Naive thymus-derived CD4-positive, alpha-beta T cell (primary cell): Measurements from ENCODE around the gene DIO3. TPM values are rescaled to one million over a fixed set of nuclear protein-coding genes. Genes with fewer than 3 reads are reported as not detected.

Source experiments
- ATAC-seq: fragments of 150-1000 bp; cut with Tn5 transposase; 2 replicates; pipeline ENCODE4 v1.10.0; 2021; ENCODE audit warnings: mild to moderate bottlenecking, moderate library complexity
- CTCF ChIA-PET: fragments of 350-600 bp; sonication (Branson Sonifier 250); formaldehyde crosslinking; loops from one replicate; lab custom pipeline; 2021; ENCODE audit warnings: antibody characterized with exemption; lab: Charles Lee
- POLR2A ChIA-PET: fragments of 350-600 bp; sonication (Branson Sonifier 250); formaldehyde crosslinking; loops from one replicate; lab custom pipeline; 2021; ENCODE audit warnings: antibody characterized with exemption, inconsistent platforms; lab: Charles Lee
- DNase-seq, 9 donors: peaks; one replicate each; pipeline versions ENCODE4 v3.0.0 to v3.0.0-alpha.2; 2020 to 2022; ENCODE audit warnings: mixed read lengths in 1 of 9
- H3K27ac ChIP-seq: one replicate; pipeline ENCODE4 v1.7.0; 2013; ENCODE audit warnings: mild to moderate bottlenecking, low read depth, low read length, moderate library complexity
- H3K27me3 ChIP-seq, 2 donors: one replicate each; pipeline ENCODE4 v1.7.0; 2013; ENCODE audit warnings: low read length in 2 of 2, mild to moderate bottlenecking in 2 of 2, moderate library complexity in 2 of 2; ENCODE audit not compliant: control insufficient read depth in 2 of 2, insufficient read depth in 2 of 2
- H3K36me3 ChIP-seq, 3 experiments: 1 replicate in 2 of 3; 2 replicates in 1 of 3; pipeline ENCODE4 v1.7.0; 2013; ENCODE audit warnings: low read length in 3 of 3, mild to moderate bottlenecking in 3 of 3, moderate library complexity in 1 of 3; ENCODE audit not compliant: insufficient read depth in 3 of 3, control insufficient read depth in 2 of 3
- H3K4me1 ChIP-seq, 2 donors: one replicate each; pipeline ENCODE4 v1.7.0; 2013; ENCODE audit warnings: low read length in 2 of 2, mild to moderate bottlenecking in 2 of 2, moderate library complexity in 1 of 2; ENCODE audit not compliant: control insufficient read depth in 2 of 2, insufficient read depth in 2 of 2
- H3K4me3 ChIP-seq: 2 replicates; pipeline ENCODE4 v1.7.0; 2013; ENCODE audit warnings: mild to moderate bottlenecking, low read length
- H3K9me3 ChIP-seq, 3 experiments: 1 replicate in 2 of 3; 2 replicates in 1 of 3; pipeline ENCODE4 v1.7.0; 2013; ENCODE audit warnings: low read length in 3 of 3; ENCODE audit not compliant: control insufficient read depth in 2 of 3
- H3K27ac Mint-ChIP-seq, 9 donors: one replicate each; pipeline ENCODE4 v1.8.0; 2020 to 2022; ENCODE audit warnings: mixed read lengths in 9 of 9, mild to moderate bottlenecking in 8 of 9, moderate library complexity in 5 of 9, inconsistent platforms in 2 of 9
- H3K27me3 Mint-ChIP-seq, 5 donors: one replicate each; pipeline ENCODE4 v1.8.0; 2021 to 2022; ENCODE audit warnings: mixed read lengths in 5 of 5, mild to moderate bottlenecking in 1 of 5
- H3K36me3 Mint-ChIP-seq, 5 donors: one replicate each; pipeline ENCODE4 v1.8.0; 2020 to 2022; ENCODE audit warnings: mixed read lengths in 5 of 5, mild to moderate bottlenecking in 3 of 5, inconsistent platforms in 1 of 5
- H3K4me1 Mint-ChIP-seq, 7 donors: one replicate each; pipeline ENCODE4 v1.8.0; 2020 to 2022; ENCODE audit warnings: mixed read lengths in 7 of 7, mild to moderate bottlenecking in 3 of 7, inconsistent platforms in 1 of 7
- H3K4me3 Mint-ChIP-seq, 10 donors: one replicate each; pipeline ENCODE4 v1.8.0; 2020 to 2022; ENCODE audit warnings: mild to moderate bottlenecking in 10 of 10, mixed read lengths in 10 of 10, moderate library complexity in 6 of 10, inconsistent platforms in 2 of 10
- H3K9me3 Mint-ChIP-seq, 11 donors: one replicate each; pipeline ENCODE4 v1.8.0; 2020 to 2022; ENCODE audit warnings: mixed read lengths in 11 of 11, mild to moderate bottlenecking in 4 of 11, inconsistent platforms in 1 of 11, moderate library complexity in 1 of 11
- intact Hi-C, 2 donors: fragments of 100-400 bp; cut with micrococcal nuclease; formaldehyde crosslinking; loops; one replicate each; pipeline ENCODE4 v1.15.1; 2023
- polyA plus RNA-seq, 2 donors: library from polyadenylated mRNA; unstranded; fragments of 300-500 nt; fragmentation: Illumina TruSeq; gene quantifications; one replicate each; pipeline ENCODE4 v1.2.3, GENCODE V29; 2021
- total RNA-seq, 6 experiments: library from RNA in 5 of 6; stranded (reverse) in 5 of 6; gene quantifications; 1 replicate in 5 of 6; 2 replicates in 1 of 6; pipeline ENCODE4 v1.2.3 and lab custom pipeline; 2021 to 2026

Gene DIO3
- total and polyA plus RNA-seq, 7 experiments from 2014 or later = not detected

DNA sequence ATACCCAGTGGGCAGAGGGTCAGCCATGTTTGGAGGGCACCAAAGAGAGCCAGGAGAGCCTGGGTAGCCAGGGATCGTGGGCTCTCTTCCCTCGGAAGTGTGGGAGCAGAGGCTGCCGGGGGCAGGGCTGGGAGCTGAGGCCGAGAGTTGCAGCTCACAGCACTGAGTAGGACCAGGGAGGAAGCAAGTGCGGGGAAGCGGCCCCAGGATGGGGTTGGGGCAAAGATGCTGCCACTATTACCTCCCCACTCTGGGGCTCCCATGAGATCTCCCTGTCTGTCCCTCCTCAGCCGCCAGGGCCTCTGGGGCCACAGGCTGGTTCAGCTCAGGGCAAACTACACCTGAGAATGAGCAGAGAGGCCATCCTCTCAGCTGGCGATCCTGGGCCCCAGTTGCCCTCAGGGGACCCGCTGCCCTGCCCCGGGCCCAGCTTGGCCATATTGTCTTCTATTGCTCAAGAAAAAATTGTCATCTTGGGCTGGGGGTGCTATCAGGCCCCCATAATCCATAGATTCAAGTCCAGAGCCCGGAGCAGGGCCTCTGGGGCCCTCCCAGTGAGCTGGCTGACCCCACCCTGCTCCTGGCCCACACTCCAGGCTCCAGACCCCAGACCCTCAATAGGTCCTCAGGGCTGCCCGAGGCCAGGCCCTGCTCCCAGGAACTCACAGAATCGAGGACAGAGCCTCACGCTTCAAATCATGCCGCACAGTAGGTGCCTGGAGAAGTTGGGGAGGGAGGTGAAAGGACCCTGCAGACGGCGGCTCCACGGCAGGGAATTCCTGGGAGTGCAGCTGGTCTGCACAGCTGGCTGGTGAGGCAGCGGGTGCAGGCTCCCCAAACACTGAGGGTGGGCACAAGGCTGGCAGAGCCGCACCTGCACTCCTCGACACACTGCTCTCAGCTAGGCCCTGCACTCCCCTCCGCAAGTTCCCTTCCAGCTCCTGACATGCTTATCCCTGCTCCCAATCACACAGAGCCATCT lies 20.5 kb upstream of the DIO3 start:
- Histone ChIP-seq H3K9me3 (peaks cover 0 to 9% (median 0%) of the 10 kb centered on the region in 3 experiments), H3K27me3 (peaks cover 0 to 2% of the 10 kb centered on the region in 2 donors), H3K4me1 (peaks cover 0 to 5% of the 10 kb centered on the region in 2 donors), H3K36me3 (no peaks in the 10 kb centered on the region), H3K4me3 (no peak overlapping the region), H3K27ac (no peak overlapping the region)
- Mint-ChIP-seq H3K9me3 (peaks cover 0 to 14% (median 8%) of the 10 kb centered on the region in 11 donors), H3K27me3 (peaks cover 0 to 10% (median 3%) of the 10 kb centered on the region in 5 donors), H3K36me3 (peaks cover 0 to 5% (median 0%) of the 10 kb centered on the region in 5 donors), H3K4me3 (no peak overlapping the region), H3K4me1 (peaks cover 3 to 10% (median 5%) of the 10 kb centered on the region in 7 donors), H3K27ac (no peak overlapping the region)
- DNase-seq = no peak
- peak; percentile 13 for ATAC-seq
- intact Hi-C loops = no loop called here
- POLR2A ChIA-PET = no interaction called here
- CTCF ChIA-PET = interaction anchor here (0.5 to 0.6 kb wide), 2 partner anchors 1132 to 1636 kb away, joined by 3 read pairs; no protein-coding TSS in a partner anchor

DNA sequence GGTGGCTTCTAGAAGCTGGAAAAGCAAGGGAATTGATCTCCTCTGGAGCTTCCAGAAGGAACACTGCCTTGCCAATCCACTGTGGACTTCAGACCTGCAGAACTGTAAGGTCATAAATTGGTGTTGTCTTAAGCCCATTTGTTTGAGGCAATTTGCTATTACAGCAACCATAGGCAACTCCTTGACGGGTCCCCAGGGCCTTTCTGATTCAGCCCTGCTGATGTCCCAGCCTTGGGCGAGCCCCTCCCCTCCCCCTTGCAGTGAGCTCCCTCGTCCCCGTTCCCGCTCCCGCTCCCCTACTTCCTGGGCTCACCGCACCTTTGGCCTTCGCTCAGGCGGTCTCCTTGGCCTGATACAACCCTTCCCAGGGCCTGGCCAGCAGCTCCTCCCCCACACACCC lies 18.9 kb upstream of the DIO3 start:
- no peak overlapping the region for H3K27ac Mint-ChIP-seq
- intact Hi-C loops = no loop called here
- no peak for ATAC-seq
- no peak for DNase-seq
- POLR2A ChIA-PET = no interaction called here
- Histone ChIP-seq H3K9me3 (peaks cover 0 to 9% (median 0%) of the 10 kb centered on the region in 3 experiments), H3K36me3 (no peaks in the 10 kb centered on the region), H3K27me3 (no peaks in the 10 kb centered on the region), H3K27ac (no peak overlapping the region), H3K4me1 (no peaks in the 10 kb centered on the region), H3K4me3 (no peak overlapping the region)
- H3K4me3 Mint-ChIP-seq = no peak overlapping the region
- peaks cover 0 to 1% (median 0%) of the 10 kb centered on the region in 7 donors for H3K4me1 Mint-ChIP-seq
- peaks cover 0 to 10% (median 0%) of the 10 kb centered on the region in 5 donors for H3K27me3 Mint-ChIP-seq
- peaks cover 0 to 14% (median 8%) of the 10 kb centered on the region in 11 donors for H3K9me3 Mint-ChIP-seq
- H3K36me3 Mint-ChIP-seq = peaks cover 0 to 13% (median 0%) of the 10 kb centered on the region in 5 donors
- CTCF ChIA-PET = no interaction called here

DNA sequence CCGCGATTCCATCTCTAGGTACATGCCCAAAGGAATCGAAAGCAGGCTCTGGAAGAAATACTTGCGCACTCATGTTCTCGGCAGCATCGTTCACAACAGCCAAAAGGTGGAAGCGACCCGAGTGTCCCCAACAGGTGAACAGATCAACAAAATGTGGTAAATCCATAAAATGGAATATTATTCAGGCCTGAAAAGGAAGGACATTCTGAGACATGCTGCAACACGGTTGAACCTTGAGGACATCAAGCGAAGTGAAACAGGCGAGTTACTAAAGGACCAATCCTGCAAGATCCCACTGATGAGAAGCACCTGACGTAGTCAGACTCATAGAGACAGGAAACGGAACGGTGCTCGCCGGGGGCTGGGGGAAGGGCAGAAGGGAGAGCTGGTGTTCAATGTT lies 17.5 kb upstream of the DIO3 start:
- Mint-ChIP-seq H3K4me3 (no peak overlapping the region), H3K27me3 (peaks cover 0 to 10% (median 0%) of the 10 kb centered on the region in 5 donors), H3K9me3 (peaks cover 0 to 14% (median 8%) of the 10 kb centered on the region in 11 donors), H3K27ac (no peak overlapping the region), H3K4me1 (peaks cover 0 to 1% (median 0%) of the 10 kb centered on the region in 7 donors), H3K36me3 (peaks cover 0 to 13% (median 0%) of the 10 kb centered on the region in 5 donors)
- DNase-seq = no peak
- no peaks in the 10 kb centered on the region for H3K4me1 ChIP-seq
- no peak overlapping the region for H3K4me3 ChIP-seq
- H3K27me3 ChIP-seq = no peaks in the 10 kb centered on the region
- ChIA-PET POLR2A (no interaction called here), CTCF (no interaction called here)
- peaks cover 0 to 9% (median 0%) of the 10 kb centered on the region in 3 experiments for H3K9me3 ChIP-seq
- intact Hi-C loops = no loop called here
- H3K27ac ChIP-seq = no peak overlapping the region
- H3K36me3 ChIP-seq = no peaks in the 10 kb centered on the region
- no peak for ATAC-seq

DNA sequence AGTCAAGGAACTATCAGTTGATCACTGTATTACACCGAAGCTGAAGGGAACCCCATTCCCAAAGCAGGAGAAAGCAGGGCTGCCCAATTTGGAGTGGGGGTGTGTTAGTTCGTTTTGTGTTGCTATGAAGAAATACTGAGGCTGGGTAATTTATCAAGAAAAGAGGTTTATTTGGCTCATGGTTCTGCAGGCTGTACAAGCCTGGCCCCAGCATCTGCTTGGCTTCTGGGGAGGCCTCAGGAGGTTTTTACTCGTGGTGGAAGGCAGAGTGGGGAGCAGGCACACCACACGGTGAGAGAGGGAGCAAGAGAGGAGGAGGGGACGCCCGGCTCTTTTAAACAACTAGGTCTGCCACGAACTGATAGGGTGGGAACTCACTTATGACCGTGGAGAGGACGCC lies 16.7 kb upstream of the DIO3 start:
- peaks cover 0 to 13% (median 0%) of the 10 kb centered on the region in 5 donors for H3K36me3 Mint-ChIP-seq
- ATAC-seq (no peak), DNase-seq (no peak)
- H3K27ac ChIP-seq = no peak overlapping the region
- H3K36me3 ChIP-seq = no peaks in the 10 kb centered on the region
- no peaks in the 10 kb centered on the region for H3K4me1 ChIP-seq
- ChIA-PET CTCF (no interaction called here), POLR2A (no interaction called here)
- peaks cover 0 to 1% (median 0%) of the 10 kb centered on the region in 7 donors for H3K4me1 Mint-ChIP-seq
- peaks cover 0 to 9% (median 0%) of the 10 kb centered on the region in 3 experiments for H3K9me3 ChIP-seq
- H3K27me3 ChIP-seq = no peaks in the 10 kb centered on the region
- intact Hi-C loops = no loop called here
- no peak overlapping the region for H3K27ac Mint-ChIP-seq
- H3K27me3 Mint-ChIP-seq = peaks cover 0 to 10% (median 0%) of the 10 kb centered on the region in 5 donors
- H3K9me3 Mint-ChIP-seq = peaks cover 0 to 14% (median 8%) of the 10 kb centered on the region in 11 donors
- no peak overlapping the region for H3K4me3 ChIP-seq
- H3K4me3 Mint-ChIP-seq = no peak overlapping the region

DNA sequence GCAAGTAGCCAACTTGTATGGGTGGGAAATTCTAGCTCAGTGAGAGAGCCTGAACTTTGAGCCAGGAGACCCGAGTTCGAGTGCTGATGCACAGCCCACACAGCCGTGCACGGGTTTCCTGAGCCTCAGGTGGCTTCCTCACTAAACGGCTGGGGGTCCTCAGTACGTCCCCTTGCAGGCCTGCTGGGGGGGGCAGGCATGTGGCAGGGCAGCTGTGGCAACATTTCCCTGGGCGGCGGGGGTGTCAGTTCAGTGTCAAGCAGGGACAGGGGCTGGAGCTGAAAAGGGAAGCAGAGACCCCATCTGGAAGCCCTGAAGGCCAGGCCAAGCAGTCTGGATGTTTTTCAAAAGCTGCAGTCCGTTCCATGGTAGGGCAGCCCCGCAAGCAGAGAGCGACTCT lies 14.6 kb upstream of the DIO3 start:
- no peak for DNase-seq
- ATAC-seq = no peak
- Mint-ChIP-seq H3K36me3 (peaks cover 0 to 13% (median 0%) of the 10 kb centered on the region in 5 donors), H3K4me1 (peaks cover 0 to 1% (median 0%) of the 10 kb centered on the region in 7 donors), H3K4me3 (peak overlapping the region in 1 of 10 donors; percentile 17), H3K27me3 (peaks cover 0 to 10% (median 0%) of the 10 kb centered on the region in 5 donors), H3K27ac (no peak overlapping the region), H3K9me3 (peaks cover 0 to 17% (median 8%) of the 10 kb centered on the region in 11 donors)
- ChIA-PET POLR2A (no interaction called here), CTCF (no interaction called here)
- Histone ChIP-seq H3K4me1 (no peaks in the 10 kb centered on the region), H3K36me3 (no peaks in the 10 kb centered on the region), H3K27me3 (no peaks in the 10 kb centered on the region), H3K4me3 (no peak overlapping the region), H3K27ac (no peak overlapping the region), H3K9me3 (peaks cover 0 to 9% (median 0%) of the 10 kb centered on the region in 3 experiments)
- intact Hi-C loops = no loop called here

DNA sequence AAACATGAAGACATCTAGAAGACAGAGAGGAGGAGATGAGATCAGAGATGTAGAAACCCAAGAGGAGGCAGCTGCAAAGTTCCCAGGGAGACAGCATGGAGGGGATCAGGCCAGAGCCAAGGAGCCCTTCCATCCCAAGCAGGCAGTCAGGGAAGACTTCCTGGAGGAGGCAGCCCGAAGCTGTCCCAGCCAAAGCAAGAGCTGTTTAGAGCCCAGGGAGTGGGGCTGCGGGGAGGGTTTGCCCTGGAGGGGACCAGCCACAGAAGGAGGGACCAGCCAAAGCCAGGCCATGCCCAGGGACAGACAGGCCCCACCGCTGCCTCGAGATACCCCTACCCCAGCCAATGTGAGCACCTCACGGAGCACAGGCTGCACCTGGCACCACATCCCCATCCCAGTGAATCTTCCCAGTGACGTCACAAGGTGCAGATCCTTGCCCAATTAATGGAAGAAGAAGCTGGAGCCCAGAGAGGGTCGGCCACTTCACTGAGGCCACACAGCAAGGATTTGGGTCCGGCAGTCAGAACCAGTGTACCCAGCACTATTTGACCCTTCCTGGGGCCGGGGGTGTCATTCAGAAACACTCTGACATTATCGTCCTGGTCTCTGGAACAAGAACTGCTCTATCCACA lies 14.1 kb upstream of the DIO3 start:
- H3K4me3 ChIP-seq = no peak overlapping the region
- ATAC-seq (no peak), DNase-seq (no peak)
- peaks cover 0 to 10% (median 0%) of the 10 kb centered on the region in 5 donors for H3K27me3 Mint-ChIP-seq
- H3K4me1 ChIP-seq = no peaks in the 10 kb centered on the region
- H3K36me3 ChIP-seq = no peaks in the 10 kb centered on the region
- H3K4me1 Mint-ChIP-seq = peaks cover 0 to 1% (median 0%) of the 10 kb centered on the region in 7 donors
- no peaks in the 10 kb centered on the region for H3K27me3 ChIP-seq
- H3K27ac ChIP-seq = no peak overlapping the region
- intact Hi-C loops = no loop called here
- H3K4me3 Mint-ChIP-seq = peak overlapping the region in 1 of 10 donors; percentile 17
- H3K9me3 ChIP-seq = peaks cover 0 to 9% (median 0%) of the 10 kb centered on the region in 3 experiments
- POLR2A ChIA-PET = no interaction called here
- peaks cover 0 to 13% (median 0%) of the 10 kb centered on the region in 5 donors for H3K36me3 Mint-ChIP-seq
- CTCF ChIA-PET = no interaction called here
- no peak overlapping the region for H3K27ac Mint-ChIP-seq
- H3K9me3 Mint-ChIP-seq = peaks cover 0 to 17% (median 8%) of the 10 kb centered on the region in 11 donors
